Type B pancreatic cell (in vitro differentiated cells): ENCODE measurements around the gene TCP11L2. TPM values are rescaled to one million over a fixed set of nuclear protein-coding genes. Genes with fewer than 3 reads are reported as not detected.

Source experiments
- DNase-seq: peaks from one replicate; pipeline ENCODE4 v3.0.0; 2021; ENCODE audit warnings: mixed read lengths; ENCODE audit not compliant: unreplicated experiment; ENCODE audit errors: extremely low spot score
- H3K27ac Mint-ChIP-seq: 2 replicates; pipeline ENCODE4 v1.8.0; 2021; ENCODE audit warnings: mild to moderate bottlenecking, mixed read lengths
- H3K27me3 Mint-ChIP-seq: 2 replicates; pipeline ENCODE4 v1.8.0; 2021; ENCODE audit warnings: mixed read lengths
- H3K36me3 Mint-ChIP-seq: 2 replicates; pipeline ENCODE4 v1.8.0; 2021; ENCODE audit warnings: mixed read lengths
- H3K4me1 Mint-ChIP-seq: one replicate; pipeline ENCODE4 v1.8.0; 2021; ENCODE audit warnings: mixed read lengths; ENCODE audit not compliant: unreplicated experiment
- H3K4me3 Mint-ChIP-seq: 2 replicates; pipeline ENCODE4 v1.8.0; 2021; ENCODE audit warnings: mild to moderate bottlenecking, mixed read lengths
- H3K9me3 Mint-ChIP-seq: 2 replicates; pipeline ENCODE4 v1.8.0; 2021; ENCODE audit warnings: mixed read lengths
- total RNA-seq: library from RNA; stranded (reverse); gene quantifications from 2 replicates; pipeline ENCODE4 v1.2.1, GENCODE V29; 2021; ENCODE audit warnings: low replicate concordance
- TF ChIP-seq, protein P1 (sequence below): fragments of 200-600 bp; sonication (generic); conservative IDR thresholded peaks from 2 replicates; pipeline ENCODE4 v1.5.0; 2021; ENCODE audit warnings: antibody characterized with exemption, mild to moderate bottlenecking

Gene TCP11L2
- total RNA-seq, 1 donor from 2014 or later = 21.8 TPM

DNA sequence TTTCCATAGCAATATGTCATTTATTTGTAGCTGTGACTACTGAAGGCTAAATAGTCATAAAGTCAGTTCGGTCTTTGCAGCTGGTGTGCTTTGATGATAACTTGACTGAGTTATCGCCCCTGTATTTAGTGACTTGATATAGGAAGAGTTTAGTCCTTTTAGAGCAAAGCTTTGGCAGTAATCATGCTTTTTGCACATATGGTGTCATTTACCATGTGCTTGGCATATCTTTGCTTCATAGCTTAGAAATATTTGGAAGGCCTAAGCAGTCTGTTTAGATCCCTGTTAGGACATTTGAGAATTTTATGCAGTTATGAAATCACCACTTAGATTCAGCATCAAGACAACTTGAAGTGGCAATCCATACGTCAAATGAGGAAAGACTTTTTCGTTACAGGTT, 86.6 kb downstream of the TCP11L2 start:
- Mint-ChIP-seq H3K36me3 (peaks cover 17% of the 10 kb centered on the region), H3K4me1 (no peaks in the 10 kb centered on the region), H3K27ac (no peak overlapping the region), H3K9me3 (no peaks in the 10 kb centered on the region), H3K4me3 (no peak overlapping the region), H3K27me3 (no peaks in the 10 kb centered on the region)
- no peak for DNase-seq
- TF ChIP-seq, protein P1, sequence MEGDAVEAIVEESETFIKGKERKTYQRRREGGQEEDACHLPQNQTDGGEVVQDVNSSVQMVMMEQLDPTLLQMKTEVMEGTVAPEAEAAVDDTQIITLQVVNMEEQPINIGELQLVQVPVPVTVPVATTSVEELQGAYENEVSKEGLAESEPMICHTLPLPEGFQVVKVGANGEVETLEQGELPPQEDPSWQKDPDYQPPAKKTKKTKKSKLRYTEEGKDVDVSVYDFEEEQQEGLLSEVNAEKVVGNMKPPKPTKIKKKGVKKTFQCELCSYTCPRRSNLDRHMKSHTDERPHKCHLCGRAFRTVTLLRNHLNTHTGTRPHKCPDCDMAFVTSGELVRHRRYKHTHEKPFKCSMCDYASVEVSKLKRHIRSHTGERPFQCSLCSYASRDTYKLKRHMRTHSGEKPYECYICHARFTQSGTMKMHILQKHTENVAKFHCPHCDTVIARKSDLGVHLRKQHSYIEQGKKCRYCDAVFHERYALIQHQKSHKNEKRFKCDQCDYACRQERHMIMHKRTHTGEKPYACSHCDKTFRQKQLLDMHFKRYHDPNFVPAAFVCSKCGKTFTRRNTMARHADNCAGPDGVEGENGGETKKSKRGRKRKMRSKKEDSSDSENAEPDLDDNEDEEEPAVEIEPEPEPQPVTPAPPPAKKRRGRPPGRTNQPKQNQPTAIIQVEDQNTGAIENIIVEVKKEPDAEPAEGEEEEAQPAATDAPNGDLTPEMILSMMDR = no peak

DNA sequence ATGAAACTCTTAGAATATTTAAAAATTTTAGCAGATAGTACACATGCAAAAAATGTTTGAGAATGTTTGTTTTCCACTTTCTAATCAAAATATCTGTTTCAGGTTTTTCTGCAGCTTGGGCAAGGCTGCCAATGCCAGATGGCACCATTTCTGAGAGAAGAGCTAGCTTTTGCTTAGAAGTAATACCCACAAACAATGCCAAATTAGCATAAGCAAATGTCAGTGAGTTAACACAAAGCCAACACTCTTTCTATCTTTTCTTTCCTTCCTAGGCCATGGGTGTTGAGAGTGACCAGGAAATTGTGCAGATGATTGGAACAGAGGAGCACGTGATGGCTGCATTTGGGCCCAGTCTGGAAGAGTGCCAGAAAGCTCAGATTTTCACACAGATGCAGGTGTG, 90.2 kb downstream of the TCP11L2 start:
- Mint-ChIP-seq H3K27ac (no peak overlapping the region), H3K4me3 (no peak overlapping the region)

More for the DNA sequence above, 90.2 kb downstream of the TCP11L2 start:
- Mint-ChIP-seq H3K4me1 (no peaks in the 10 kb centered on the region), H3K36me3 (peaks cover 39% of the 10 kb centered on the region), H3K9me3 (peaks cover 4% of the 10 kb centered on the region), H3K27me3 (no peaks in the 10 kb centered on the region)
- TF ChIP-seq, protein P1 = no peak
- DNase-seq = no peak

Other genes starting within 250 kb of the TCP11L2 start
- gene NUAK1, start 163.8 kb upstream of the TCP11L2 start, total RNA-seq = 6.5 and 8.1 TPM in 2 replicates
- gene CKAP4, start 54.7 kb upstream of the TCP11L2 start, total RNA-seq = 90.5 and 95.9 TPM in 2 replicates
- gene POLR3B, start 55.0 kb downstream of the TCP11L2 start, total RNA-seq = 13.6 and 14.5 TPM in 2 replicates